ENCODE results near the gene UCK1.
A peak's percentile ranks its signal among the peaks of the same experiment; 100 is the strongest.
"Not testable (repeated sequence)": the region's sequence is repeated elsewhere in the genome, so short reads cannot be mapped to it uniquely, and the experiment has no call there.

UCK1 gene

GRCh38 chr9:131523451-131524435 lies 7.3 kb downstream of the UCK1 start:
- DNase-seq (ENCODE audit: low read depth in 2 of 2), result no peak

- no peak for DNase-seq (ENCODE audit: low read depth in 2 of 2)
Measured at GRCh38 chr9:131523086-131523388, 8.0 kb downstream of the UCK1 start.

DNA sequence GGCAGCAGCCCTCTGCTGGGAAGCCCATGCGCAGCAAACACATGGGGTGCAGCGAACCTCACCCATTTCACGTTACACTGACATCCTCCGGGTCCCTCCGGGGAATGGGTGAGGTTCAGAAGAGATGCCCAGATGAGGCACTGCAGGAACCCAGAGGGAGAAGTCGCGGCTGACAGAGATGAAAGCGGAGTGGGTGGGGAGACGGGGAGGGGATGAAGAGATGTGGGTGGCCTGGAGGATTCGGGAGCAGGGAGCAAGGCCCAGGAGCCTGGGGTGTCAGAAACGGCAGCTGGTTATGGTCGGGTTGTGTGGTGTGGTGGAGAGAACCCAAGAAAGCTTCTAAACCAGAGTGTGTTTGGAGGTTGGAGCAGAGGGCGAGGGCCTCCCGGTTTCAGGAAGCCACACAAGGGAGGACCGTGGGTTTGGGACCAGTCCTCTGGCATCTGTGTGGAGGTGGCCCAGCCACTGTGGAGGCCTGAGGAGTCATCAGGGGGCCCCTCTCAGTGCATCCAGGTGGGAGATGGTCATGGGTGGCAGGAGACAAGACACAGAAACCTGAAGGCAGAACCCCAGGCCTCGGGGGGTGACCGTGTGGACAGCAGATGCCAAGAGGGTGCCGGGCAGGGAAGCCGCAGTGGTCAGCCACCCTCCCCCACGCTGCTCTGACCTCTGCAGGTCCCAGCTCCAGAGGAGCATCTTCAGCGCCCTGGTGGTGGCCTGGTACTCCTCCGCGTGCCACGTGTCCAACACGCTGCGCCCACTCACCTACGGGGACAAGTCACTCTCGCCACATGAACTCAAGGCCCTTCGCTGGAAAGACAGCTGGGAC lies 8.6 kb downstream of the UCK1 start:
- no peak for DNase-seq (ENCODE audit: low read depth in 2 of 2)

- no peak for DNase-seq (ENCODE audit: low read depth in 2 of 2)
Measured at GRCh38 chr9:131521822-131522221, 9.2 kb downstream of the UCK1 start.

GRCh38 chr9:131521203-131521602 lies 9.9 kb downstream of the UCK1 start:
- DNase-seq (ENCODE audit: low read depth in 2 of 2), result no peak

GRCh38 chr9:131520503-131520902 lies 10.6 kb downstream of the UCK1 start:
- DNase-seq (ENCODE audit: low read depth in 2 of 2), result no peak

GRCh38 chr9:131518553-131518952 lies 12.5 kb downstream of the UCK1 start:
- no peak for DNase-seq (ENCODE audit: low read depth in 2 of 2)

- no peak for DNase-seq (ENCODE audit: low read depth in 2 of 2)
Measured at GRCh38 chr9:131517761-131518190, 13.3 kb downstream of the UCK1 start.

- DNase-seq (ENCODE audit: low read depth in 2 of 2), result no peak
Measured at GRCh38 chr9:131516930-131517329, 14.1 kb downstream of the UCK1 start.

DNA sequence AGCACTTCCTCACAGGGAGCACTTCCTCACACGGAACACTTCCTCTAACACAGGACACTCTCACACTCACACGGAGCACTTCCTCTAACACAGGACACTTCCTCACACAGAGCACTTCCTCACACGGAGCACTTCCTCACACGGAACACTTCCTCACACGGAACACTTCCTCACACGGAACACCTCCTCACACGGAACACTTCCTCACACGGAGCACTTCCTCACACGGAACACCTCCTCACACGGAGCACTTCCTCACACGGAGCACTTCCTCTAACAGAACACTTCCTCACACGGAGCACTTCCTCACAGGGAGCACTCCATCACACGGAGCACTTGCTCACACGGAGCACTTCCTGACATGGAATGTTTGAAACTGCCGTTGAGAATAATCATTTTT lies 15.0 kb downstream of the UCK1 start:
- no peak for DNase-seq (ENCODE audit: low read depth in 2 of 2)

DNA sequence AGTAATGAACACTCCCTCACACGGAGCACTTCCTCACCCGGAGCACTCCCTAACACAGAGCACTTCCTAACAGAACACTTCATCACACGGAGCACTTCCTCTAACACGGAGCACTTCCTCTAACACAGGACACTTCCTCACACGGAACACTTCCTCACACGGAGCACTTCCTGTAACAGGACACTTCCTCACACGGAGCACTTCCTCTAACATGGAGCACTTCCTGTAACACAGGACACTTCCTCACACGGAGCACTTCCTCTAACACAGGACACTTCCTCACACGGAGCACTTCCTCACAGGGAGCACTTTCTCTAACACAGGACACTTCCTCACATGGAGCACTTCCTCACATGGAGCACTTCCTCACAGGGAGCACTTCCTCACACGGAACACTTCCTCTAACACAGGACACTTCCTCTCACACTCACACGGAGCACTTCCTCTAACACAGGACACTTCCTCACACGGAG lies 15.5 kb downstream of the UCK1 start:
- DNase-seq (ENCODE audit: low read depth in 2 of 2), result not testable (repeated sequence)

DNA sequence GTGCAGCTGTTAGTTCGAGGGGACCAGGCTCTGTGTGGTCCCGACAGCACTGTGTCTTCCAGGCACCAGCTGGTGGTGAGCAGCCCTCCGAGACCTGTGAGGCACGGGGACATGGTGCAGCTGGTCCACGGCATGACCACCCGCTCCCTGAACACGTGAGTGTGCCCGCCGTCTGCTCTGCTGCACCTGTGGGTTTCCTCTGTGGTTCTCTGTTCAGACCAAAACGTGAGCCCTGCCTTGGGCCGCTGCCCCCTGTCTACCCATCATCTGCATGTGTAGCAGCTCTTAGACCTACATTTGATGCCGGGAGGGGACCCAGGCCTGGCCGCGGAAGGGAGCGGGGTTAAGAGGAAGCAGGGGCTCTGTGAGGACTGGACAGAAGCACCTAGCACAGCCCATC lies 17.9 kb downstream of the UCK1 start:
- DNase-seq (ENCODE audit: low read depth in 2 of 2), result no peak

GRCh38 chr9:131511880-131512279 lies 19.2 kb downstream of the UCK1 start:
- DNase-seq (ENCODE audit: low read depth in 2 of 2), result no peak

- no peak for DNase-seq (ENCODE audit: low read depth in 2 of 2)
Measured at GRCh38 chr9:131511416-131511815, 19.6 kb downstream of the UCK1 start.

DNA sequence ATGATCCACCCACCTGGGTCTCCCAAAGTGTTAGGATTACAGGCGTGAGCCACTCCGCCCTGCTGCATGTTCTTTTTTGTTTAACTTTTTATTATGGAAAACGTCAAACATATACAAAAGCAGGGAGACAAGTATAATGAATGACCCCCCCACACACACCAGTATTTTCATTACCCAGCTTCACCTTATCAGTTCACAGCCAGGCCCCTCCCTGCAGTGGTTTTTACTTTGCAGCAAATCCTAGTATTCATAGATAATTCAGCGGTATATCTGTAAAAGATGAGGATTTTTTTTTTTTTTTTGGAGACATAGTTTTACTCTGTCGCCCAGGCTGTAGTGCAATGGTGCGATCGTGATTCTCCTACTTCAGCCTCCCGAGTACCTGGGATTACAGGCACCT lies 26.1 kb downstream of the UCK1 start:
- DNase-seq (ENCODE audit: low read depth in 2 of 2), result no peak

DNA sequence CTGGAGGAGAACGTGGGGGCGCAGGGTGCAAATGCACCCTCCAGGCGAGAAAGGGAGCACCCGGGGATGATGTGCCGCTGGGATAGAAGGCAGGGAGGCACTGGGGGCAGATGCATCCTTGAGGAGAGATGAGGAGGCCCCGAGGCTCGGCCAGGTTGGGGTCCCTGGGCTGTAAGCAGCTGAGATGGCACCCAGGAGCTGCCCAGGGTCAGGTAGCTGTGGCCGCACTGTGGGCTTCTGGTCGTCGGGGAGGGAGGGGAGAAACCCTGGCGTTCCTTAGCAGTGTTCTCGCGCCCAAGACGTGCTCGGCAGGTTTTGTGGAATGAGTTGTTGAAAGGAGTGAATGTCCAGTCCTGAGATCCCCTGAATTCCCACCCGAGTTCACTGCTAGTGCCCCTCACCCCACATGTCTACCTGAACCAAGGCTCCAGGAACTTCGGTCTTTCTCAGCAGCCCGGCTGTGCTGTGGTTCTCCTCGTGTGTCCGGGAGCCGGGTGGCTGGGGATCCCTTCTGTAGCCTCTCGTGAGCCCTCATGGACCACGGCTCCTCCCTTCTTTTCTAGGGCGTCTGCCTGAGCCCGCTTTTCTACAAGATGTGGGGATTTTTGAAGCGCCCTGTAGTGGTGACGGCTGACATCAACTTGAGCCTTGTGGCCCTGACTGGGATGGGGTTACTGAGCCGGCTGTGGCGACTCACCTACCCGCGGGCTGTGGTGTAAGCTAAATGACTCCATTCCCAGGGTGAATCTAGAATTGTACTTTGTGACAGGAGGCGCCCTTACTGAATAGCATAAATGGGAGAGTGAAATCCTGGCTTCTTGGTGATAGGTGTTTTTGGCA lies 27.2 kb downstream of the UCK1 start:
- peak in 1 of 2 donors; percentile 24 for DNase-seq (ENCODE audit: low read depth in 2 of 2)

GRCh38 chr9:131502781-131503625 lies 28.1 kb downstream of the UCK1 start, which contains the start of gene POMT1:
Gene POMT1, plus strand, starts transcription at chr9:131502918. Its CDS starts 1,301 bp downstream, at chr9:131504219.
- peak; percentile 75 for DNase-seq (ENCODE audit: low read depth in 2 of 2)

DNA sequence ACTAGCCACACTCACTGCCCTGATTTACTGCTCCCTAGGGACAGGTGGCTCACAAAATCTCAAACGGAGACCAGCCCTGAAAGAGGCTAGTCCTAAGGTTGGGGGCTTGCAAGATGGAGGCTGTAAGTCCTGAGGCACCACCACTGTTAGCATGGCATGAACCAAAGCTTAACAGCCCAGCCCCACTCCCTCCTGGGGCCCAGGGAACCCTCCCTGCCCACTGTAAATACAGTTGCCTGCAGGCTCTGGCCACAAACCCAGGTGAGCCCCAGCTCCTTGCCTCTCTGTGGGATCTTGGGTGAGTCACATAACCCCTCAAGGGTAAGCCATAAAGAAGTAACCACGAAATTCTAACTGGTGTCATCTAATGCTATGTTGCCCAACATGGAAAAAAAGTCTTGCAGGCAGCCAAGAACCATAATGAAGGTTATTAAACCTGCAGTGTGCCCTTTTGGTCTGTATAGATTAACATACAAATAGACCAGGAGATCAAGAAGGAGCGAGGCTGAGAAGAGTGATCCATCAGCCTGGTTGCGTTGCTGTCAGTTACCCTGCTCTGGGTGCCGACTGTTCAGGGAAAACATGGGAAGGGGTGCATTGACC lies 30.0 kb downstream of the UCK1 start:
- peak; percentile 22 to 39 for DNase-seq (ENCODE audit: low read depth in 2 of 2)

DNA sequence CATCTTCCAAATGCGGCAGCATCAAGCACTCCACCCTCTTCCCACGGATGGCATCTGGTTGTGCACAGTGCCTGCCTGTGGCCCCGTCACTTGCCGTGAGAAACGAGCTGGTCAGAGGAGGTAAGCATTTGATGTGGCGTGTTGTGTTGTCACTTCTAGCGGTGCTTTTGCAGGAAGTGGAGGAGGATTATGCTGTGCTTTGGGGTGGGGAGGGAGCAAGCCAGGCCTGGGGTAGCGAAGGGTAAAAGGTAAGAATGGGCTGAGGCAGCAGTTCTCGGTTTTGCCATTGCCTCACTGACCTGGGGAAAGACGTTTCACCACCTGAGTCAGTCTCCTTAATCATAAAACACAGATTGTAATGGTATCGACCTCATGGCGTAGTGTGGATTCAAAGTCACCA lies 30.7 kb downstream of the UCK1 start:
- DNase-seq (ENCODE audit: low read depth in 2 of 2), result peak; percentile 38 to 55

DNA sequence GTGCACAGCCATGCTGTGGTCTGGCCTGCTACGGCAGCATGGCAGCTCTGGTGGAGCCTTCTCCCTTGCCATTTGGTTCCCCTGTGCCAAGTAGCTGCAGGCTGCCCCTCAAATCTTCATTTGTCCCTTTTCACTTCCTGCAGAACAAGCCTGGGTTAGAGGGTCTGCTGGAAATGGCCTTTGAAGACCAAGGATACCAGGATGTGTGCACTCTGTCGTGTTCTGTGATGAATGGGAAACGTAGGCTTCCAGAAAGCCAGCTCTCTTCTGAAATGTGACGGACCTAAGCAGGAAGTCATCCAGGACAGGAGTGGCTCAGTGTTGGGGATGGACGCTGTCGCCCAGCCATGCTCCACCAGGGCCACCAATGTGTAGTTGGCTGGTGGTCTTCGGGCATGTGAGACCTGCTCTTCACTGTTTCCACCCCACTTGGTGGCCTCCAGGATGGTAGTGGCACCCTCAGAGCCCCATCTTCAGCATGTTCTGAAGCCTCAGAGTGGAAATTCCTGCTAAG lies 31.8 kb downstream of the UCK1 start:
- DNase-seq (ENCODE audit: low read depth in 2 of 2), result no peak

Data from activated CD8-positive, alpha-beta memory T cell treated with anti-CD3 and anti-CD28 coated beads for 4 hours (primary cell).